HepG2 (cell line): Measurements from ENCODE around the gene EGR4. TPM values are rescaled to one million over a fixed set of nuclear protein-coding genes. Genes with fewer than 3 reads are reported as not detected.

ENCODE experiments used
- FIP1L1 ChIP-seq: fragments of 200-400 bp; formaldehyde crosslinking; IDR thresholded peaks from 2 replicates; pipeline ENCODE4 v1.6.1; 2018; ENCODE audit warnings: low read depth, mild to moderate bottlenecking, low read length, moderate library complexity, borderline replicate concordance; ENCODE audit not compliant: insufficient read depth
- FOXK2 ChIP-seq: fragments of 450-650 bp; IDR thresholded peaks from 2 replicates; pipeline ENCODE4 v1.6.1; 2016
- GATAD2A ChIP-seq: IDR thresholded peaks from 2 replicates; pipeline ENCODE4 v1.6.1; 2016
- HIC2 ChIP-seq: sonication (generic); formaldehyde crosslinking; IDR thresholded peaks from 2 replicates; pipeline ENCODE4 v1.9.0; 2022; ENCODE audit warnings: low read depth, missing genetic modification reagents
- HNRNPLL ChIP-seq: fragments of 200-400 bp; formaldehyde crosslinking; IDR thresholded peaks from 2 replicates; pipeline ENCODE4 v1.6.1; 2017; ENCODE audit warnings: mild to moderate bottlenecking, low read depth, low read length; ENCODE audit not compliant: poor library complexity, severe bottlenecking
- KIAA2018 ChIP-seq: sonication (generic); formaldehyde crosslinking; IDR thresholded peaks from 2 replicates; pipeline ENCODE4 v1.5.0; 2020; ENCODE audit warnings: mild to moderate bottlenecking, missing genetic modification reagents, borderline replicate concordance
- POLR2A ChIP-seq, 2 experiments: IDR thresholded peaks; 2 replicates each; pipeline ENCODE4 v1.6.1; 2011; ENCODE audit warnings: low read depth in 2 of 2, low read length in 2 of 2, mild to moderate bottlenecking in 1 of 2, moderate library complexity in 1 of 2; ENCODE audit not compliant: insufficient read depth in 1 of 2
- RXRA ChIP-seq: sonication (generic); formaldehyde crosslinking; IDR thresholded peaks from 2 replicates; pipeline ENCODE4 v1.5.1; 2020; ENCODE audit warnings: missing genetic modification reagents
- TARDBP ChIP-seq: sonication (generic); formaldehyde crosslinking; IDR thresholded peaks from 2 replicates; pipeline ENCODE4 v1.8.0; 2022; ENCODE audit warnings: mild to moderate bottlenecking, missing genetic modification reagents
- TCF7L2 ChIP-seq: IDR thresholded peaks from 2 replicates; pipeline ENCODE4 v1.6.1; 2011; ENCODE audit warnings: mild to moderate bottlenecking, low read depth, low read length, moderate library complexity
- TEAD3 ChIP-seq: optimal IDR thresholded peaks from 2 replicates; pipeline ENCODE3; 2016; ENCODE audit warnings: borderline replicate concordance
- XBP1 ChIP-seq: sonication (generic); formaldehyde crosslinking; IDR thresholded peaks from 2 replicates; pipeline ENCODE4 v1.5.0; 2020; ENCODE audit warnings: missing genetic modification reagents
- ZNF331 ChIP-seq: sonication (generic); formaldehyde crosslinking; IDR thresholded peaks from 2 replicates; pipeline ENCODE4 v1.4.0; 2020; ENCODE audit warnings: missing genetic modification reagents
- ZNF33A ChIP-seq: sonication (generic); formaldehyde crosslinking; IDR thresholded peaks from 2 replicates; pipeline ENCODE4 v1.5.1; 2020; ENCODE audit warnings: missing genetic modification reagents, mild to moderate bottlenecking, moderate library complexity, borderline replicate concordance
- ZNF460 ChIP-seq: sonication (generic); formaldehyde crosslinking; IDR thresholded peaks from 2 replicates; pipeline ENCODE4 v1.5.1; 2020; ENCODE audit warnings: missing genetic modification reagents, mild to moderate bottlenecking, borderline replicate concordance
- ZNF569 ChIP-seq: sonication (generic); formaldehyde crosslinking; IDR thresholded peaks from 2 replicates; pipeline ENCODE4 v1.5.0; 2020; ENCODE audit warnings: mild to moderate bottlenecking, missing genetic modification reagents, moderate library complexity, borderline replicate concordance
- ZNF572 ChIP-seq: sonication (generic); formaldehyde crosslinking; IDR thresholded peaks from 2 replicates; pipeline ENCODE4 v1.5.1; 2020; ENCODE audit warnings: mild to moderate bottlenecking, missing genetic modification reagents
- polyA plus RNA-seq, 8 experiments: library from polyadenylated mRNA; depleted of rRNA in 3 of 8; stranded (reverse) in 7 of 8; unstranded in 1 of 8; fragments of >200 nt; fragmentation: Illumina TruSeq in 4 of 8; extraction: Trizol in 4 of 8; gene quantifications; 2 replicates each; pipeline versions ENCODE4 v1.2.1 to v1.2.3, GENCODE V29; 2011 to 2016; ENCODE audit warnings: low read depth in 4 of 8, missing spikeins in 1 of 8, mixed read lengths in 1 of 8; ENCODE audit not compliant: insufficient read depth in 1 of 8
- total RNA-seq, 5 experiments: library from RNA; depleted of rRNA; stranded (reverse); fragments of >200 nt; fragmentation: Illumina TruSeq; extraction: Trizol; gene quantifications; 2 replicates each; pipeline ENCODE4 v1.2.3, GENCODE V29; 2016; ENCODE audit warnings: low read depth in 1 of 5
- TF ChIP-seq, protein P1 (sequence below): sonication (generic); formaldehyde crosslinking; conservative IDR thresholded peaks from 2 replicates; pipeline ENCODE4 v1.8.0; 2022; ENCODE audit warnings: low read depth, missing genetic modification reagents

Gene EGR4
- total and polyA plus RNA-seq, 2 of the 13 experiments (the other 11 are each of a cell fraction or from before 2014, with no cell fraction given), result not detected

- no peak for TF ChIP-seq TCF7L2
- TF ChIP-seq, protein P1, sequence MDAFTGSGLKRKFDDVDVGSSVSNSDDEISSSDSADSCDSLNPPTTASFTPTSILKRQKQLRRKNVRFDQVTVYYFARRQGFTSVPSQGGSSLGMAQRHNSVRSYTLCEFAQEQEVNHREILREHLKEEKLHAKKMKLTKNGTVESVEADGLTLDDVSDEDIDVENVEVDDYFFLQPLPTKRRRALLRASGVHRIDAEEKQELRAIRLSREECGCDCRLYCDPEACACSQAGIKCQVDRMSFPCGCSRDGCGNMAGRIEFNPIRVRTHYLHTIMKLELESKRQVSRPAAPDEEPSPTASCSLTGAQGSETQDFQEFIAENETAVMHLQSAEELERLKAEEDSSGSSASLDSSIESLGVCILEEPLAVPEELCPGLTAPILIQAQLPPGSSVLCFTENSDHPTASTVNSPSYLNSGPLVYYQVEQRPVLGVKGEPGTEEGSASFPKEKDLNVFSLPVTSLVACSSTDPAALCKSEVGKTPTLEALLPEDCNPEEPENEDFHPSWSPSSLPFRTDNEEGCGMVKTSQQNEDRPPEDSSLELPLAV (CRISPR knock-in tag), result no peak
- TF ChIP-seq HNRNPLL, result peak; percentile 63
- no peak for TF ChIP-seq KIAA2018 (CRISPR knock-in tag)
- TF ChIP-seq GATAD2A (CRISPR knock-in tag), result peak; percentile 32; the same call in 1 of the 2 replicates
- 0 out of 2 replicates have a peak, but pooled peaks have one; percentile 59 for TF ChIP-seq ZNF33A (CRISPR knock-in tag)
- TF ChIP-seq POLR2A (IDR thresholded peaks at IDR 0.05; ENCODE audit: insufficient read depth in 1 of 2, low read depth in 2 of 2, low read length in 2 of 2), result peak in 1 of 2 experiments; percentile 78; a peak in 2 of 4 replicates
- no peak for TF ChIP-seq FOXK2
- TF ChIP-seq HIC2 (CRISPR knock-in tag), result no peak
- no peak for TF ChIP-seq TEAD3 (CRISPR knock-in tag)
- TF ChIP-seq XBP1 (CRISPR knock-in tag), result no peak
- TF ChIP-seq ZNF569 (CRISPR knock-in tag), result no peak
- TF ChIP-seq ZNF572, result no peak; the same call in 1 of the 2 replicates
- TF ChIP-seq ZNF331 (CRISPR knock-in tag), result no peak
- TF ChIP-seq TARDBP (CRISPR knock-in tag), result 0 out of 2 replicates have a peak, but pooled peaks have one; percentile 13
- TF ChIP-seq ZNF460 (CRISPR knock-in tag), result no peak
- TF ChIP-seq RXRA (CRISPR knock-in tag), result no peak
- TF ChIP-seq FIP1L1, result no peak
Measured at GRCh38 chr2:73284296-73285158, 8.8 kb downstream of the EGR4 start, which contains the start of gene FBXO41 (continued).
